ENCODE results near the gene ANKRD33B.

- TF ChIP-seq CTCF (conservative IDR thresholded peaks at IDR 0.05; ENCODE audit: low read depth, low read length) (no peak), EZH2 (IDR thresholded peaks at IDR 0.05; ENCODE audit: borderline replicate concordance, low read depth, low read length, poor library complexity, severe bottlenecking) (no peak)
Measured at GRCh38 chr5:10588109-10588775, 24.4 kb downstream of the ANKRD33B start.

Data from A673 (cell line).